ENCODE results near the gene AFAP1.

The AFAP1 gene

DNA sequence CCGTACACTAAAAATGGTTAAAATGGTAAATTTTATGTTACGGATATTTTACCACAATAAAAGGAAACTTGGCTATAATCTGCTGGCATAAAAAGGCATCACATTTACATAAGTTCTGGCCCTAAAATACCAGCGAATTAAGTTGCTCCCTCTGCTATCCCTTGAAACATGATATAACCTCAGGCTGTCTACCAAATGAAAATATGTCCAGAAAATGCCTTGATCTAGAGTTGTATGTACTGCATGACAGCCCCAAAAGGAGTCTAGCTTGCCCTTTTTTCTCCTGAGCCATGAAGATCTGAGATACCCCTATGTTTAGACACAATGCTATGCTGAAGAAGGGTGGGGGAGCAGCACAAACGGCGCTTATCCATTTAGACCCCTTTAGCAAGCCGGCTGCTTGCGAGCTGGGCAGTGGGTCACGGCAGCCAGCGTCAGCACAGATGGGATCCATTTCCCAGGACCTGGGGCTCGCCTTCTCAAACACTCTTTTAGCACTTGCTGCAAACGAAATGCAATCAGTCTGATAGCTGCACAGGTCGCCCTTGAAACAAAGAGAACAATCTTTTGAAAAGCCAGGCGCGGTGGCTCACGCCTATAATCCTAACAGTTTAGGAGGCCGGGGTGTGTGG lies 77.0 kb downstream of the AFAP1 start:
- DNase-seq = no peak

DNA sequence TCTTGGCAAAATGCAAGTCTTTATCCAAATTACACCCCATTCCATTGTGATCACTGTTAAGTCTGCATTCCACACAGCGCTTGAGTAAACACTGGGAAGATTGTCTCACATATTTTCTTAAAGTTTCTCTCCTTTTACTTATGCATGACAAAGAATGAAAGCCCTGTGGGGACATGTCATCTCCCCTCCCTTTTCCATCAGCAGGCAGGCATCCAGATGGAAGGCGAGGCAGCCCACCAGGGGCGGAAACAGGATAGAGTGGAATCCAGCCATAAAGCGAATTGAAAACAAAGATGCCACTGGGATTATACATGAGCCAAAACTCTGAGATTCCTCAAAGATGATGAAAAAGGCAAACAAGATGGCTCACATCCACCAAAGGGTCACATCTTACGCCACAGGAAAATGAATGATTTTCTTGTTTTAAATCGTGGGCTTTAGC lies 78.2 kb downstream of the AFAP1 start:
- no peak for DNase-seq

DNA sequence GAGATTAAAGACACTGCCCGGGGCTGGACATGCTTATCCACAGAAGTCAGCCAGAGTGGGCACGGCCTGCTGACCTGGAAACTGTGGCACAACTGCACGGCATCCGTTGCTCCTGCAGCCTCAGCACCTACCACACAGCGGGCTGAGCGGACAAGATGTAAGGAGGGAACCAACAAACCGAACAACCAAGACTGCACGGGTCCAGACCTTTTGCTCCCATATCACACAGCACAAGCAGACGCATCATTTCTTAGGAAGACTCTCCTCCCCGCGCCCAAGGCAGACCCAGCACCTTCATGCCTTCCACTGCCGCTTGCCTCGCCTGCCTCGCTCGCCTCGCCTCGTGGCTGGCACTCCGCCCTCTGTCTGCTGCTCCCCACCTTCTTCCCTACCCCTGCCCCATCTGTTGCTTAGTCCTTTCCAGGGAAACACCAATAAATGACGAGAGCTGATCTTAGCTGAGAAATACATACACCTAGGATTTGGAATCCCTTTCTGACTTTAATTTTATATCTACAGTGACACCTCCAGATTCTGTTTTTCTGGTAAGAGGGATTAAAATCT lies 79.0 kb downstream of the AFAP1 start:
- no peak for DNase-seq

DNA sequence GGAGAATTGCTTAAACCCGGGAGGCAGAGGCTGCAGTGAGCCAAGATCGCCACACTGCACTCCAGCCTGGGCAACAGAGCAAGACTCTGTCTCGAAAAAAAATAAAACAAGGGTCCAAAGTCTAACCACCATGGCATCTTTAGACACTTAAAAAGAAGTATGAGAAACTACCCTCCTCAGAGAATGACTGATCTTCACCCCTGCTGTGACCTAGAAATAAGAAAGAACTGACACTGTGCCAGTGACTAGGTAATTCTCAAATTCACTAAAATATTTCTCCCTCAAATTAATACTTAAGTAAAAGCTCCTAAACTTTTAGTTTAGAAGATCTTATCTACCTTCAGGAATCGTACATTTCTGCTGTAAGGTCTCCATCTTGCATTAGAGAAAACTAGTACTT lies 80.3 kb downstream of the AFAP1 start:
- no peak for DNase-seq

DNA sequence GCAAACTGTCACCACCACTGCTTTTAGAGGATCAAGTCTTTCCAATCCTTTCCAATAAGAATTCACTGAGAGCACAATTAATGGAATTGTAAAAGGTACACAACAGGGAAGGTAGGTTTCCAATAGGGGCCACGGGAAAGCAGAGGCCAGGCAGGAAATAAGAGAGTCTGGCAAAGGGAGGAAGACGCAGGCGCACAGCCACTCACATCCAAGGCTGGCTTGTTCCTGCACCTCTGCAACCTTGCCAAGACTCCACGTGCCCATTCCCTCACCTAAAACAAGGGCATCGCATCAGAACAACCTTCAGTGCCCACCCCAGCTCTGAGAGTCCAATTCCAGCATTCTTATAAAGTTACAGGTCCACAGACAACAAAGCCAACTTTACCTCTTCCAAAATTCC lies 81.2 kb downstream of the AFAP1 start:
- DNase-seq = no peak

DNA sequence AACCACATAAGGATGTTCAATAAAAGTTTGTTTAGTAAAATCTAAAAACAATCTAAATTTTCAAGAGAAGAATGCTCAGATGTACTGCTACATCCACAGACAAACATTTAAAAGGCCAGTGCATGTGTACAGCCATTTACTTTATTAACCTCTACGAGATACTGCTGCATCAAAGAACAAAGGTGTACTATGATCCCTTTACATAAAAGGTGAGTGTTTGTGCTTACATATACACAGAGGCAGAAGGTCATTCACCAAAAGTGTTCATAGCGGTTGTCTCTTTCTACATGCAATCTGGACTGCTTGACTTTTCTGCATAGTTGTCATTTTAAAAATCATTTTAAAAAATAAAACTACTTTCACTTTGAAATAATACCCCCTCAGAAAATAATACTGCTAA lies 81.7 kb downstream of the AFAP1 start:
- DNase-seq = no peak

DNA sequence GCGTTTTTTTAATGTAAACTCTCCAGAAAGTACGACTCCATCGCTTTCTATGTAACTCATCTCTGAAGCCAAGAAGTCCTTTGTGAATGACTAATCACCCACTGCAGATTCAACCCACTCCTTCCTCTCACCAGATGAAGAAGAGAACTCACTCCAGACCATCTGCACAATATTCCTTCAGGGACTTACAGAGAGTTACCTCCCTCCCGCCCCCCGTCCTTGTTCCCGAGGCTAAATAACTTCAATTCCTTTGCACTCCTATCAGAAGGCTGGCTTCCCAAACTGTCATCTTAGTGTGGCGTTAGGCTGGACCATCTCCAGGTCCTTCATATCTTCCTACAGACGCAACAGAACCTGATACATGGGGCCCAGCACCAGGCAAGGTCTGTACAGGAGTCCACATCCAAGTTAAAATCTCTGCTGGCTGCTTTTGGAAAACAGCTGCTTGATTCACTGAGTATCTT lies 82.4 kb downstream of the AFAP1 start:
- no peak for DNase-seq

DNA sequence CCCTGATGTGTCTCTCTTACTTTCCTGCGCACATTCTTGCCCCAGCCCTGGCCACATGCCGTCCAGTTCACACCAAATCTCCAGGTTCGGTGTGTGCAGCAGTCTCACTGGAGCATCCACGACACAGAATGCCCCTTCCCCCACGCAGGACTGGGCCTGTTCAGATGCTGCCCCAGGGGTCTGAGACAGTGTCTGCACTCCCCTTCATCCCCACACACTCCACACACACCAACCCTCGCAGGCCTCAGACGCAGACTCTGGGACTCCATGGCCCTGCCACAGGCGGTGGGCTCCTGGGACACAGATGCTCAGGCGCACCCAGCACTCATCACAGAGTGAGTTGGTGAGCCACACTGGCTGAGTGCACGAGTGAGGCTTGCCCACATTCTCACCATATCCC lies 83.9 kb downstream of the AFAP1 start:
- DNase-seq = no peak

DNA sequence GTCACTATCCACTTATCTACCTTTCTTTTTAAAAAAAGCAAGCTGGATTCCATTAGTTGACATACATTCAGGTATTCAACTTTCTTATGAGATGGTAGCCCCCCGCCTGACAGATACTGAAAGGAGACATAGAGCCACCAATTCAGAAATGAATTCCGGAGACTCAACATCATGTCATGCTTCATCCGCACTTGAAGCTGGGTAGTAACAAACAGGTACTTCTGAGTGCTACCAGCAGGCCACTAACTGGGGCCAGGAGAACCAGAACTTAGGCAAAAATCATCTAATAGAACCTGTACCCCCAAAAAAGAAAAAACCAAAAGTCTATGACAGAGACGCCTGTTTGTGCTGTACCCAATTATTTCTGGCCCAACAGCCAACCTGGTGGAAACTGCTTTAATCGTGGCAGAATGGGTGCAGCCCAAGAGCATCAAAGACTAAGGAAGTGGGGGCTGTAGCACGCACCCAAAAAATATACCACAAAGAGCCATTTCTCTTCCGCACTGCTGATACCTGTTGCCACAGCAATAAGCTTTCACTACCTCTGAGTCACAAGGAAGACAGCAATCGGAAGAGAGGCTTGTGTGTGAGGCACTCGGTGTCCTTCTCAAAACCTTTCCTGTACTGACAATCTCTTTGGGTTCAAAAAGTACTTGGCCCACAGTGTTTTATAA lies 84.8 kb downstream of the AFAP1 start:
- DNase-seq = peak; percentile 57

DNA sequence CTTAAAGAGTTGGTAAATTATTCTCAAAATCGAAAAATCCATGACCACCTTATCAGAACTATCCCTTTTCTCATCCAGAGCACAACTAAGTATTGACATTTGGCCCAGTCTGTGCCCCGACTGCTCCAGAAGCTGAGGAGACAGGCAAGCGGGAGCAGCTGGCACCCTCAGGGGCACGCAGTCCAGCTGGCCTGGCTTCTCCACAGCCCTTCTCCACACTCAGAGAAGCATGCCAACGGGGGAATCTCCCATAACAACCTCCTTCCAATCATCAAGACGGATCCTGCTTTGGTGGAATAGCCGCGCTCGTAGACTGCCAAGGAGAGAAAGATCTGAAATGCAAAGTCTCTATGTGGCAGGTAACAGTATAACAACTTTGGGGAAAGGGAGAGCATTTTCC lies 85.4 kb downstream of the AFAP1 start:
- DNase-seq = no peak

DNA sequence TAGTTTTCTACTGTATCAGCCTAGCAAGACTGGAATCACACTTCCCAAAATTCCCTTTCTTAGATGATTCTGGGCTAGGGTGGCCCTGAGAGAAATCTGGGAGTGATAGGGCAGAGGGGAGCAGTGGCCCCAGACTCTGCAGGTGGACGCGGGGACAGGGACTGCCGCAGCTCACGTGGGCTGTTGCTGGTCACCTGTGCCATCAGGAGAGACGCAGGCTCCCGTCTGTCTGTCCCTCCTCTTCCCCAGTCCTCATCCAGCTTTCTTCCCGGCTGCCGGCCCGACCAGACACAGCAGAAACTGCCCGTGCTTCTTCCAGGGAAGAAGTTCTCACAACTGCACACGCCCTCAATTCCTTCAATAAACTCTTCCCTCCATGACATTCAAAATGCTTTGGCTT lies 86.4 kb downstream of the AFAP1 start:
- DNase-seq = no peak

DNA sequence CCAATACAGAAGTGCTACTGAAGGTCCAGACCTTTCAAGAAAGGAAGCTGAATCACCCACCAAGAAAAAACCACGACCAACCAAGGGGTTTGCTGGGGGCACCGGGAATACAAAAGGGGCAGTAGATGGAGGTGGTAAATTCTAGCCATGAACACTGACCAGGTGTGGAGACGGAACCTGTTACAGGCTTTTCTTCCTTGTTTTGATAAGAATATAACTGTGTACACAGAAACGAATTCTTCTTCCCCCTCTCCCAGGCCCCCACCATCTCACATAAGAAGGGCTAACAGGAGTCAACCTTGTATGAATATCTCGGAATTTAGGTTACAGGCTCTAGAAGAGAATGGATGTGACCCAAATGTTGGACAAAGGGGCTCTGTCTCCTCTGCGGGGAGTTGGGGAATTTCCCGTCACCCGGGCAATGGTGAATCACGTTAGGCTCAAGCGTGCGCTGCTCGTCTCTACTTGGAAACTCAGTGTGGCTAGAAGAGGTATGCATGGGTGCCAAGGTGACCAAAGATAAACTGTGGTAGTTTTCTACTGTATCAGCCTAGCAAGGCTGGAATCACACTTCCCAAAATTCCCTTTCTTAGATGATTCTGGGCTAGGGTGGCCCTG lies 87.0 kb downstream of the AFAP1 start:
- DNase-seq = no peak

DNA sequence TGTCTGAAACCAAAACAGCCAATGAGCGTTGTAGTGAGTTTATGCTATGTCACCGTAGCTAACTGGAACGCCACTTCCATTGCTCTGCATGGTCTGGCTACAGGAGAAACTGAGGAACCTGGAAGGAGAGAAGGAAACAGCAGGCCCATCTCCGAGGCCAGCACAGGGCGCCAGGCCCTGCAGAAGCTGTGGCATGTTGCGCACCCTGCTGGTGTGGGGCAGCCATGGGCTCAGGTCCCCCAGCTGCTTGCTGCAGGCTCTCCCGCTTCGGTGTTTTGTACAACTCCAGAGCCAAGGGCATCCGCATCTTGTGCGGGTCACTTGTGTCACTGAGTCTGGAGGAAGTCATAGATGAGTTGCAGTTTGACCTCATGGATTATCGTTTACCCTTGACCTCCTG lies 89.2 kb downstream of the AFAP1 start:
- DNase-seq = no peak

DNA sequence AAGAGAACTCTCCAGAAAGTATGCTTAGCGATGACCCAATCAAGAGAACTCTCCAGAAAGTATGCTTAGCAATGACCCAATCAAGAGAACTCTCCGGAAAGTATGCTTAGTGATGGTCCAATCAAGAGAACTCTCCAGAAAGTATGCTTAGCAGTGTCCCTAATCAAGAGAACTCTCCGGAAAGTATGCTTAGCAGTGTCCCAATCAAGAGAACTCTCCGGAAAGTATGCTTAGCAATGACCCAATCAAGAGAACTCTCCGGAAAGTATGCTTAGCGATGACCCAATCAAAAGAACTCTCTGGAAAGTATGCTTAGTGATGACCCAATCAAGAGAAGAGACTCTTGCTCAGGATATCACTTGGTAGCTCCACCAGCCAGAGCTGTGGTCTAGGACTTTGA lies 92.5 kb downstream of the AFAP1 start:
- no peak for DNase-seq

DNA sequence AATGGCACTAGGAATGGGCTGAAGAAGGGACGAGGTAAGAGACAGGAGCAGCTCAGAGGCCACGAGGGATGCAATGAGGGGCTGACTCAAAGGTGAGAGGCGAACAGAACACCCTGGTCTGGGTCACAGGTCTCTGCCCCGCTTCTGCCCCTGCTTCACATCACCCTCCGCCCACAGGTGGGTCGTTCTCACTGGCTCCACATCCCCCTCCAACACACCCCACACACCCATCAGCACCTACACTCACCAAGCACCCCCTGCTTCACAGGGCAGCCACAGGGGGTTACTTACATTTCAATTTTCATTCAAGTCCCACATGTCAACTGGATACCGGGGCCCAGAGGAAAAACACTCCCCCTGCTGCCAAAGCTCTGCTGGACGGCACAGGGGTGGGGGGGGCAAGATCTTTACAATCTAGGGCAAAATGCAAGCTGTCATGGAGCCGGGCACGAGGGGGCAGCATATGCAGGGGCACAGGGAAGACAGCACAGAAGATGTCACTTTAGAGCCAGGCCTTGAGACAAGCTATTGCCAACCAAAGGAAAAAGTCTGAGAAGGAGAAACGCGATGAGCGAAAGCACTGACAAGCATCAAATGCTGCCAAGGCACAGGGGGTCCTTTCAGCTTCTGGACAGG lies 94.0 kb downstream of the AFAP1 start:
- no peak for DNase-seq

DNA sequence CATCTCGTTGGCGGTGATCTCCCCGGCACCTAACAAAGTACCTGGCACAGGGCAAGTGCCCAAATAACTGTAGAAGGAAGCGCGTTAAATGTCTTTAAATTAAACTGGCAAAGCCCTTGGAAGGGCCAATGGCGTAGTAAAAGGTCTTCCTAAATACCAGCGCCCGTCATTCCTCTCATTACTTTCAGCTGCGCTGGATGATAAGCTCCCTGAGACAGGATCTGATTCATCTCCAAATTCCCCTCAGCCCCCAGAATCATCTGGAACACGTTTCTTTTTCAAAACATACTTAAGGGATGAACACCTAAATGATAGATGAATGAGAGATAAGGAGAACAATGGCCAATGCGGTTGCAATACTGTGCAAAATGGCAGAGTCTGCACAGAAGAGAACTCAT lies 95.1 kb downstream of the AFAP1 start:
- DNase-seq = no peak

DNA sequence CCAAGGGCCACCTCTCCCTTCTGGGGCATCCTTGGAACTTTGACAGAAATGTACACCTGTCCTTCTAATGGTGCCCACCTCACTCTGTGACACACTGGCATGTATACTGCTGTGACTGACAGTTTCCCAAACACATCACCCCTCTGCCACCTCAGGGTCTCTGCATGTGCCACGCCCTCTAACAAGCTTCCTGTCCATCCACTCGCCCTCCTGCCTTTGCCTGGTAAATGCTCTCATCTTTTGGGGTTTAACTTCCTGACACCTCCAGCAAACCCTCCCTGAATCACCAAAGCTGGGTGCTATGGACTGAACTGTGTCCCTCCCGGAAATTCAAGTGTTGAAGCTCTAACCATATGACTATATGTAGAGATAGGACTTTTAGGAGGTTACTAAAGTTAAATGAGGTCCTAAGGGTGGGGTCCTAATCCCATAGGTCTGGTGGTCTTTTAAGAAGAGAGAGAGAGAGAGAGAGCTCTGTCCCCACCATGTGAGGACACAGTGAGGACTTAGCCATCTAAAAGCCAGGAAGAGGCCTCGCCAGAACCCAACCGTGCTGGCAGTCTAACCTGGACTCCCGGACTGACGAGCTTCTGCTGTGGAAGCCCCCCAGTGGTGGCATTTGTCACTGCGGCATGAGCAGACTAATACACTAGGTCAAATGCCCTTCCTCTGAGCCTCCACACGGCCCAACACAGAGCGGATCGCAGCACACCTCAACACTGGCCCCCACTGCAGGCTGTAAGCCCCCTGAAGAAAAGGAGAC lies 95.6 kb downstream of the AFAP1 start:
- DNase-seq = peak; percentile 57

DNA sequence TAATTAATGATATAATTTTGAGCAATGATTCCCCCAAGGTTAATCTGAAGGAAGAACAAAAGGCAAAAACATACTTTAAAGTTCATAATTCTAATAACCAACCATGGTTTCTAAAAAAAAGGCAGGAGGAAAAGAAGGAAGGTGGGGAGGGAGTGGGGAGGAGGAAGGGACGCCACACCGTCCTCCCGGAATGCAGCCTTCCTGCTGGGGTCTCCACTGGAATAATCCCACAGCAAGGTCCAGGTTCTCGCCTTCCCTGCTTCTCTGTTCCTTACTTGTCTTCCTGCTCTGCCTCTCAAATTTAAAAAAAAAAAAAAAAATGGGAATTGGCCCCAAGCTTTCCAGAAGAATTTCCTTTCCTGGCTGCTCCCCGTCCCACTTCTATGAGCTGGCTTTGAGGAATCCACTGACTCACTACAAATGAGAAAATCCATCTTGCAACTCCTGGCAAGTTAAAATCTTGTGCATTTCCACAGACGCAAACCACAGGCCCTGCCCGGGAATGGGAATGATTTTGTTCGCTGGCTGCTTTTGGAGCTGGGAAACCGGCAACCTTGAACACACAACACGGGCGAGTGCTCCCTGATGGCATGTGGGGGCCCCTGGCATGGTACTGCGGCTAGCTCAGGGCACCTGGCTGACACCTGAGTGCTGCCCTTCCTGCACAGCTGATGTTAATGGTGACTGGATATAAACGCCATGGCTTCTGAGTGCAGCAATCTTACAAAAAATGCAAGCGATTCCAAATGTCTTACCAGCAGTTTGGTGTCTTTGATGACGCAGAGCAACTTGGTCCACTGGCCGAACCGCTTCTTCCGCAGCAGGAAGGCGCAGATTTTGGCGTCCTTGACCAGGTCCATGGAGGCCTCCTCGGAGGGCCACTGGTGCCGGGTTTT lies 97.0 kb downstream of the AFAP1 start:
- DNase-seq = no peak

DNA sequence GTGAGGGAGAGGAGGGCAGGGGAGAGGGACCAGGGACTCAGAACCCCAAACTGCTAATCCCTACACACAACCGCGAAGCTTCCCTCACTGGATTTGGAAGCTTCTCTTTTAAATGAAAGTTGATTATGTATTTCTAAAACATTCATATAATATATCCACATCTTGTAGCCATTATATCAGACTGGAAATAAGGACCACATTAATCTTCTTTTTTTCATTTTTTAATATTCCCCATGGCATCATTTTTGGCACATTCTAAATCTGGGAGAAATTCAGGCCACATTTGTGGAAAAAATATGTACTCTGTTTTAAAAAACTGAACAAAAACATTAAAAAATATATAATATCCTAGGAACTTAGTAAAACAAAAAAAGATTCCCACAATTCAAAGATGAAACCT lies 97.8 kb downstream of the AFAP1 start:
- no peak for DNase-seq

DNA sequence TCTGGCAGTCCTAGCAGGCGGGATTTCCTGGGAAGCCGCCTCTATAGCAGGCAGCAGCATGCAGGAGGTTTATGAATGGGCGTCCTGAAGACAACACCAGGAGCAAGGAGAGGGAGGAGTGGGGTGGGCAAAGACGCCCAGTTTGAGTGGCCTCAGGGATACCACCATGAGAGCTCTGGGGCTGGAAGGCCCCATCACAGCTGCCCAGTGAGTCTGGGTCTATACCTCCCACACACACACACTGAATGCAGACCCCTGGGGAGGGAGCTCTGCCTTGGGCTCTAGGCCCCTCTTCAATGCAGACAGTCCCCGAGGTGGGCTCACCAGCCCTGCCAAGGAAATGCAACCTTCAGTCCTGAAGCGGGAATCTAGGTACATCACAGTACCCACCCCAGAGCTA lies 98.6 kb downstream of the AFAP1 start:
- no peak for DNase-seq

DNA sequence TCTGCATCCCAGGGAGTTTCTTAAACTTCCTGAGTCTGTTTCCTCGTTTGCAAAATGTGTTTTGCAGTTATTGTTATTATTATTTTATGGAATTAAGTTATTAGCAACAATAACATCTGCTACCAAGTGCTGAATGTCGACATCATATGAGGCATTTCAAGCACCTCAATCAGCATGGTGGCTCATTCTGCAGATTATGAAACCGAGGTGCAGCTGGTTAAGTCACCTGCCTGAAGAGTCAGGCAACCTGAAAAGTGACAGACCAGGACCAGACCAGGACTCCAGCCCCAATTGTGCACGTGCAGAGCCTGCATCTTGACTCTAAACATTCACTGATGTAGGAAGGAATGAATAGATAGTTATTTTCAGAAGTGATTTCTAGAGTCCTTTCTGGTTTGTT lies 99.8 kb downstream of the AFAP1 start:
- no peak for DNase-seq
